Measurements from ENCODE around the gene PLK2. TPM values are rescaled to one million over a fixed set of nuclear protein-coding genes. Genes with fewer than 3 reads are reported as not detected.

The PLK2 gene
- total RNA-seq, 2 experiments from 2014 or later: 4.9 to 7.5 TPM

DNA sequence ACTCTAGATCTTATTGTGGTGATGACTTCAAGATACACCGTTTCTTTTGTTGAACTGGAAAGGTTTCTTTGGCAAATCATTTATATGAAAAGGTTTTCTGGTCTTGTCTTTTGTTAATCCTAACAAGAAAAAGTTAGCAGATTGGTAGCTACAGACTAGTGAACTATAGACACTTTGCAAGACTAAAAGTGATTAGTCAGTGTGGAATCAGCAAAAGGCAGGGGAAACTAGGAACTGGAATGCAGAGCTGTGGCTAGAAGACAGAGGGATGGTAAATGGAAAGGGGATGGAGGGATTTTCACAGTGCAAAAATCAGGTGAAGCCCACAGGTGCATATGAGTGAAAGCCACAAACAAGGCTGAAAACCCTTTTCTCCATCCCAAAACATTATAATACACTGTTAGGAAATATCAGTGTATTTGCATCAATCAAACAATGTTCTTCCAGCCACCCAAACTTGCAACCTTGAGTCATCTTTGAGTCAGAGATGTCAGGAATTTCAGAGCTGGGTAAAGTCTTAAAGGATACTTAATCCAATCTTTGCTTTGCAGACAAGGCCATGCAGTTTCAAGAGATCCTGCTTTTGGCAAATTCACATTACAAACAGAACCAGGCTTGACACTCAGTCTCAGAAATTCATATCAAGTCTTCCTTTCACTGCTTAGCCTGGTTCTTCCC is 52.7 kb downstream of the PLK2 start:
- Mint-ChIP-seq H3K4me1 (no peaks in the 10 kb centered on the region), H3K36me3 (no peaks in the 10 kb centered on the region), H3K9me3 (ENCODE audit: low read depth) (no peaks in the 10 kb centered on the region), H3K27me3 (peaks cover 11% of the 10 kb centered on the region), H3K4me3 (no peak overlapping the region), H3K27ac (no peak overlapping the region)
- ATAC-seq: no peak
- CTCF ChIA-PET: no interaction called here
- DNase-seq: no peak

GRCh38 chr5:58406394-58406793 is 53.5 kb downstream of the PLK2 start:
- no peak for ATAC-seq
- CTCF ChIA-PET: no interaction called here
- H3K4me3 Mint-ChIP-seq: no peak overlapping the region

GRCh38 chr5:58405175-58405574 is 54.7 kb downstream of the PLK2 start:
- H3K27me3 Mint-ChIP-seq: peaks cover 11% of the 10 kb centered on the region
- CTCF ChIA-PET: no interaction called here
- H3K9me3 Mint-ChIP-seq (ENCODE audit: low read depth): no peaks in the 10 kb centered on the region
- H3K4me3 Mint-ChIP-seq: no peak overlapping the region
- no peak for DNase-seq
- no peak overlapping the region for H3K27ac Mint-ChIP-seq
- ATAC-seq: no peak
- H3K4me1 Mint-ChIP-seq: no peaks in the 10 kb centered on the region
- no peaks in the 10 kb centered on the region for H3K36me3 Mint-ChIP-seq

More at GRCh38 chr5:58406394-58406793, 53.5 kb downstream of the PLK2 start:
- H3K27me3 Mint-ChIP-seq: peaks cover 11% of the 10 kb centered on the region
- no peak overlapping the region for H3K27ac Mint-ChIP-seq
- no peaks in the 10 kb centered on the region for H3K9me3 Mint-ChIP-seq (ENCODE audit: low read depth)
- no peaks in the 10 kb centered on the region for H3K36me3 Mint-ChIP-seq
- no peak for DNase-seq
- H3K4me1 Mint-ChIP-seq: no peaks in the 10 kb centered on the region

DNA sequence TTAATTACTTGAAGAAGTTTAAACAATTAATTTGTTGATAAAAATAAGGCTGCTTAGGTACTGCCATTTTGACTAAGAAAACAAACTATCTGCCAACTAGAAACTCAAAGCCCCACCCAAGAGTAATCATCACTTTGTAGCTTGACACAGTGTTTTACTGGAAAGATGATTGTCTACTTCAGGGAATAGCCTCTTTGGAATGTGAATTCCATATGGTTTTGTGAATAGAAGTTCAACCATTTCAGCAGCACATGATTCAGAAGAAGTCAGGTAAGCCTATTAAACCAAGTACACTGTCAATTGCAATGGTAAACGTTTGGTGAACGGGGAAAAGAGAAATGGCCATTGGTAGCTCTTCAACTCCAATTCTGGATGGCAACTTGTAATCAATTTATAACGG is 55.2 kb downstream of the PLK2 start:
- CTCF ChIA-PET: no interaction called here
- no peak for DNase-seq
- no peaks in the 10 kb centered on the region for H3K36me3 Mint-ChIP-seq

More for the DNA sequence above, 55.2 kb downstream of the PLK2 start:
- Mint-ChIP-seq H3K4me1 (no peaks in the 10 kb centered on the region), H3K27me3 (peaks cover 11% of the 10 kb centered on the region), H3K4me3 (no peak overlapping the region), H3K9me3 (ENCODE audit: low read depth) (no peaks in the 10 kb centered on the region), H3K27ac (no peak overlapping the region)
- ATAC-seq: no peak

Other genes with a start within 250 kb of the PLK2 start
- not detected for gene GAPT, start 31.3 kb upstream of the PLK2 start, total RNA-seq
- not detected for gene RAB3C, start 123.0 kb upstream of the PLK2 start, total RNA-seq

Measured in activated CD8-positive, alpha-beta memory T cell treated with anti-CD3 and anti-CD28 coated beads, Interleukin-2, amount 10 ng/mL, durations not matched to agents 7 days and 5 days (primary cell).